Measurements from ENCODE around the gene TRAF7. TPM values are rescaled to one million over a fixed set of nuclear protein-coding genes. Genes with fewer than 3 reads are reported as not detected.

TRAF7 gene
- total RNA-seq, 1 experiment from 2014 or later = 160 TPM

DNA sequence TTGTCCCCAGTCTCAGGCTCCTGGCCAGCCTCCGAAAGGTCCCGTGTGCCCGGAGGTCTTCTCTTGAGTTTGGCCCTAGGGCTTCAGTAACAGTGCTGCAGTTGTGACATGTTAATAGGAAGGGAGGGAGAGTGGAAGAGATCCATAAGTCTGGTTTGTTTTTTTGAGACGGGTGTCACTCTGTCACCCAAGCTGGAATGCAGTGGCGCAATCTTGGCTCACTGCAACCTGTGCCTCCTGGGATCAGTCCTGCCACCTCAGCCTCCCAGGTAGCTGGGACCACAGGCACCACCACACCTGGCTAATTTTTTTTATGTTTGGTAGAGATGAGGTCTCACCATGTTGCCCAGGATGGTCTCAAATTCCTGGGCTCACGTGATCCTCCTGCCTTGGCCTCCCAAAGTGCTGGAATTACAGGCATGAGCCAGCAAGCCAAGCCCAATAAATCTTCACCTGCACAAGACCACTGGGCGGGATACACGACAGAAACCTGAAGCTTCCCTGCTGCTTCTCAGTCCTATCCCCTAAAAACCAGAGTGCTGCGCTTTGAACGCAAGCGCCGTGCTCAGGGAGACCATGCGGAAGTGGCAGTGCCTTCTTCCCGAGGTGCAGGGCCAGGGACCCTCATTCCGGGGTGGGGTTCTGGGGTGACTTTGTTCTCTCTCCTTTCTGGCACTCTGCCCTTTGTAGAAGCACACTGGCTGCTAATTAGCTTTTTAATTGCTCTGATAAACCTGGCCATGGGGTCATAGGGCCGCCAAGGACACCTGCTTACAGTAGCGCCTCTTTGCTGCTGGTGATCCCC is 10.9 kb downstream of the TRAF7 start:
- no peaks in the 10 kb centered on the region for H3K9me3 ChIP-seq (ENCODE audit: control insufficient read depth in 1 of 2, insufficient read depth in 1 of 2, low read depth in 1 of 2, low read length in 2 of 2)
- H2AFZ ChIP-seq (ENCODE audit: low read depth, low read length, poor library complexity, severe bottlenecking) = no peak overlapping the region
- peaks cover 63% of the 10 kb centered on the region for H3K79me2 ChIP-seq (ENCODE audit: insufficient read depth, low read length)
- H3K4me2 ChIP-seq (ENCODE audit: low read length) = no peak overlapping the region
- no peak for DNase-seq (ENCODE audit: low read depth, low spot score)
- BruUV-seq (replicated peaks) = no TSS peak
- intact Hi-C loops (cut with micrococcal nuclease) = no loop called here
- no peaks in the 10 kb centered on the region for H4K20me1 ChIP-seq (ENCODE audit: insufficient read depth)
- H3K27ac ChIP-seq (ENCODE audit: low read depth, low read length) = peak overlapping the region; percentile 13; the same call in 1 of the 2 replicates
- H3K4me3 ChIP-seq (replicated peaks in 1 of 2; ENCODE audit: low read depth in 1 of 2, low read length in 2 of 2) = no peak overlapping the region
- H3K36me3 ChIP-seq (ENCODE audit: control insufficient read depth in 1 of 2, insufficient read depth in 2 of 2, low read length in 2 of 2) = peaks cover 7 to 35% of the 10 kb centered on the region in 2 experiments; a peak in 3 of 4 replicates
- no peak overlapping the region for H3K9ac ChIP-seq (ENCODE audit: low read length)
- POLR2A ChIA-PET = interaction anchor here (2.7 kb wide), 1 partner anchor 11 kb away, joined by 14 read pairs; the partner anchor contains the start of gene TRAF7
- H3K4me1 ChIP-seq (ENCODE audit: control insufficient read depth in 1 of 2, insufficient read depth in 2 of 2, low read length in 2 of 2) = peaks cover 21 to 26% of the 10 kb centered on the region in 2 experiments
- RAD21 ChIA-PET (ENCODE audit: low non-redundant PET in 1 of 2, low total read pairs in 2 of 2, uncharacterized antibody in 2 of 2, unreplicated experiment in 2 of 2) = no interaction called here
- no peaks in the 10 kb centered on the region for H3K27me3 ChIP-seq (ENCODE audit: insufficient read depth, low read length)
- ATAC-seq = no peak
- CTCF ChIA-PET = no interaction called here
- no peaks in the 10 kb centered on the region for H3K9me2 ChIP-seq (ENCODE audit: insufficient read depth)
- TF ChIP-seq, protein P1, sequence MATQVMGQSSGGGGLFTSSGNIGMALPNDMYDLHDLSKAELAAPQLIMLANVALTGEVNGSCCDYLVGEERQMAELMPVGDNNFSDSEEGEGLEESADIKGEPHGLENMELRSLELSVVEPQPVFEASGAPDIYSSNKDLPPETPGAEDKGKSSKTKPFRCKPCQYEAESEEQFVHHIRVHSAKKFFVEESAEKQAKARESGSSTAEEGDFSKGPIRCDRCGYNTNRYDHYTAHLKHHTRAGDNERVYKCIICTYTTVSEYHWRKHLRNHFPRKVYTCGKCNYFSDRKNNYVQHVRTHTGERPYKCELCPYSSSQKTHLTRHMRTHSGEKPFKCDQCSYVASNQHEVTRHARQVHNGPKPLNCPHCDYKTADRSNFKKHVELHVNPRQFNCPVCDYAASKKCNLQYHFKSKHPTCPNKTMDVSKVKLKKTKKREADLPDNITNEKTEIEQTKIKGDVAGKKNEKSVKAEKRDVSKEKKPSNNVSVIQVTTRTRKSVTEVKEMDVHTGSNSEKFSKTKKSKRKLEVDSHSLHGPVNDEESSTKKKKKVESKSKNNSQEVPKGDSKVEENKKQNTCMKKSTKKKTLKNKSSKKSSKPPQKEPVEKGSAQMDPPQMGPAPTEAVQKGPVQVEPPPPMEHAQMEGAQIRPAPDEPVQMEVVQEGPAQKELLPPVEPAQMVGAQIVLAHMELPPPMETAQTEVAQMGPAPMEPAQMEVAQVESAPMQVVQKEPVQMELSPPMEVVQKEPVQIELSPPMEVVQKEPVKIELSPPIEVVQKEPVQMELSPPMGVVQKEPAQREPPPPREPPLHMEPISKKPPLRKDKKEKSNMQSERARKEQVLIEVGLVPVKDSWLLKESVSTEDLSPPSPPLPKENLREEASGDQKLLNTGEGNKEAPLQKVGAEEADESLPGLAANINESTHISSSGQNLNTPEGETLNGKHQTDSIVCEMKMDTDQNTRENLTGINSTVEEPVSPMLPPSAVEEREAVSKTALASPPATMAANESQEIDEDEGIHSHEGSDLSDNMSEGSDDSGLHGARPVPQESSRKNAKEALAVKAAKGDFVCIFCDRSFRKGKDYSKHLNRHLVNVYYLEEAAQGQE (IDR thresholded peaks at IDR 0.05; ENCODE audit: low read depth) = no peak
- TF ChIP-seq EGR1 (IDR thresholded peaks at IDR 0.05; ENCODE audit: low read depth) (no peak), POLR2A (IDR thresholded peaks at IDR 0.05; ENCODE audit: borderline replicate concordance, extremely low read depth, insufficient read depth, insufficient read length) (no peak), TCF7L2 (IDR thresholded peaks at IDR 0.05; ENCODE audit: borderline replicate concordance, extremely low read depth, insufficient read depth, insufficient read length) (no peak)
- TF ChIP-seq, protein P2, sequence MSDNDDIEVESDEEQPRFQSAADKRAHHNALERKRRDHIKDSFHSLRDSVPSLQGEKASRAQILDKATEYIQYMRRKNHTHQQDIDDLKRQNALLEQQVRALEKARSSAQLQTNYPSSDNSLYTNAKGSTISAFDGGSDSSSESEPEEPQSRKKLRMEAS (IDR thresholded peaks at IDR 0.05) = no peak
- TF ChIP-seq, protein P3, sequence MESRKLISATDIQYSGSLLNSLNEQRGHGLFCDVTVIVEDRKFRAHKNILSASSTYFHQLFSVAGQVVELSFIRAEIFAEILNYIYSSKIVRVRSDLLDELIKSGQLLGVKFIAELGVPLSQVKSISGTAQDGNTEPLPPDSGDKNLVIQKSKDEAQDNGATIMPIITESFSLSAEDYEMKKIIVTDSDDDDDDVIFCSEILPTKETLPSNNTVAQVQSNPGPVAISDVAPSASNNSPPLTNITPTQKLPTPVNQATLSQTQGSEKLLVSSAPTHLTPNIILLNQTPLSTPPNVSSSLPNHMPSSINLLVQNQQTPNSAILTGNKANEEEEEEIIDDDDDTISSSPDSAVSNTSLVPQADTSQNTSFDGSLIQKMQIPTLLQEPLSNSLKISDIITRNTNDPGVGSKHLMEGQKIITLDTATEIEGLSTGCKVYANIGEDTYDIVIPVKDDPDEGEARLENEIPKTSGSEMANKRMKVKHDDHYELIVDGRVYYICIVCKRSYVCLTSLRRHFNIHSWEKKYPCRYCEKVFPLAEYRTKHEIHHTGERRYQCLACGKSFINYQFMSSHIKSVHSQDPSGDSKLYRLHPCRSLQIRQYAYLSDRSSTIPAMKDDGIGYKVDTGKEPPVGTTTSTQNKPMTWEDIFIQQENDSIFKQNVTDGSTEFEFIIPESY (IDR thresholded peaks at IDR 0.05; ENCODE audit: extremely low read depth, insufficient replicate concordance, low read length) = no peak
